ENCODE results near the gene XYLB. TPM values are rescaled to one million over a fixed set of nuclear protein-coding genes. Genes with fewer than 3 reads are reported as not detected.

Gene XYLB
- total and polyA plus RNA-seq, 2 of the 13 experiments (the other 11 are each of a cell fraction or from before 2014, with no cell fraction given) = 25.9 to 30.0 TPM

GRCh38 chr3:38387862-38388261 lies 41.3 kb downstream of the XYLB start:
- no peak overlapping the region; the same call in 1 of the 2 replicates for H3K4me2 ChIP-seq (ENCODE audit: low read depth, low read length)
- ChIA-PET POLR2A (interaction anchor here (0.7 kb wide), 1 partner anchor 423 kb away, joined by 3 read pairs; no protein-coding TSS in a partner anchor), CTCF (ENCODE audit: low intra/inter-chr PET ratio, low total read pairs) (no interaction called here)
- DNase-seq (ENCODE audit: low spot score) (no peak), ATAC-seq (no peak), FAIRE-seq (peak; percentile 4)
- BruUV-seq (replicated peaks) = no TSS peak
- H3K9me3 ChIP-seq (ENCODE audit: low read length) = no peaks in the 10 kb centered on the region
- WGBS (ENCODE audit: low lambda C conversion rate) = 43% methylated on average over 5 of the region's 5 CpGs
- H3K27me3 ChIP-seq (ENCODE audit: control insufficient read depth in 1 of 2, insufficient read depth in 2 of 2, low read length in 2 of 2) = no peaks in the 10 kb centered on the region
- intact Hi-C loops (cut with micrococcal nuclease; ENCODE audit: unreplicated experiment) = no loop called here
- H4K20me1 ChIP-seq (ENCODE audit: insufficient read depth, low read length) = no peaks in the 10 kb centered on the region
- H3K4me1 ChIP-seq (ENCODE audit: insufficient read depth, low read length) = peaks cover 40% of the 10 kb centered on the region
- H3K4me3 ChIP-seq (replicated peaks in 1 of 3; ENCODE audit: insufficient read depth in 1 of 3, low read depth in 2 of 3, low read length in 3 of 3) = no peak overlapping the region
- no peaks in the 10 kb centered on the region for H3K79me2 ChIP-seq (ENCODE audit: insufficient read depth, low read length)
- peak overlapping the region; percentile 38 for H3K27ac ChIP-seq (ENCODE audit: extremely low read length, insufficient read depth, low read length)
- in situ Hi-C loops (cut with HindIII; ENCODE audit: extremely low pct_ligation_motif_present, low pct_unique_long_range_greater_than_20kb) = no loop called here
- H3K9ac ChIP-seq (ENCODE audit: insufficient read depth, low read depth, low read length) = no peak overlapping the region
- peaks cover 6 to 46% of the 10 kb centered on the region in 2 experiments for H3K36me3 ChIP-seq (replicated peaks in 1 of 2; ENCODE audit: control insufficient read depth in 1 of 2, insufficient read depth in 2 of 2, low read length in 2 of 2)
- H2AFZ ChIP-seq (ENCODE audit: low read length) = no peak overlapping the region
- no peak for TF ChIP-seq RCOR2 (CRISPR knock-in tag; IDR thresholded peaks at IDR 0.05)
- no peak for TF ChIP-seq ZNF205 (CRISPR knock-in tag; IDR thresholded peaks at IDR 0.05)
- no peak for TF ChIP-seq MXD3 (CRISPR knock-in tag; IDR thresholded peaks at IDR 0.05)
- TF ChIP-seq RNF219 (CRISPR knock-in tag; IDR thresholded peaks at IDR 0.05) = no peak
- TF ChIP-seq HNRNPK (IDR thresholded peaks at IDR 0.05; ENCODE audit: low read depth, low read length, poor library complexity, severe bottlenecking) = no peak
- no peak for TF ChIP-seq SRSF4 (IDR thresholded peaks at IDR 0.05; ENCODE audit: low read depth, low read length, poor library complexity, severe bottlenecking)
- TF ChIP-seq HNF1A (IDR thresholded peaks at IDR 0.05; ENCODE audit: low read depth) = peak; percentile 80
- TF ChIP-seq HNF1A (CRISPR knock-in tag; IDR thresholded peaks at IDR 0.05; ENCODE audit: borderline replicate concordance) = no peak; the same call in 1 of the 2 replicates
- peak; percentile 20; the same call in 1 of the 2 replicates for TF ChIP-seq TARDBP (CRISPR knock-in tag; IDR thresholded peaks at IDR 0.05)
- no peak for TF ChIP-seq ZBTB25 (CRISPR knock-in tag; IDR thresholded peaks at IDR 0.05)

All from HepG2 (cell line).